Suprapubic skin (tissue), 3 donors: Measurements from ENCODE around the gene EDN1.

Source experiments
- CTCF ChIP-seq, 2 donors: fragments of 200-600 bp in 1 of 2; fragments of 450-650 bp in 1 of 2; sonication (generic) in 1 of 2; IDR thresholded peaks; one replicate each; pipeline ENCODE4 v1.5.1; 2016 to 2019; ENCODE audit warnings: antibody characterized with exemption in 2 of 2, mild to moderate bottlenecking in 1 of 2, moderate library complexity in 1 of 2
- POLR2AphosphoS5 ChIP-seq, 3 donors: sonication (generic); formaldehyde crosslinking; IDR thresholded peaks; one replicate each; pipeline ENCODE4 v1.6.1; 2017; ENCODE audit warnings: antibody characterized with exemption in 3 of 3

GRCh38 chr6:12289365-12289919 lies 719 bp upstream of the EDN1 start:
- TF ChIP-seq CTCF (IDR thresholded peaks at IDR 0.05): peak; percentile 52 to 65
- TF ChIP-seq POLR2AphosphoS5 (IDR thresholded peaks at IDR 0.05): no peak
